GM12873 (cell line): ENCODE data around the gene THEMIS.
A peak's percentile ranks its signal among the peaks of the same experiment; 100 is the strongest.

Source experiments
- CTCF ChIP-seq: IDR thresholded peaks from 2 replicates; pipeline ENCODE4 v1.5.1; 2012; ENCODE audit warnings: low read depth, mild to moderate bottlenecking, moderate library complexity, low read length, control low read depth; ENCODE audit not compliant: insufficient read depth; ENCODE audit errors: missing control alignments

Gene THEMIS

GRCh38 chr6:127761084-127761483, 139.8 kb downstream of the THEMIS start:
- no peak for TF ChIP-seq CTCF

DNA sequence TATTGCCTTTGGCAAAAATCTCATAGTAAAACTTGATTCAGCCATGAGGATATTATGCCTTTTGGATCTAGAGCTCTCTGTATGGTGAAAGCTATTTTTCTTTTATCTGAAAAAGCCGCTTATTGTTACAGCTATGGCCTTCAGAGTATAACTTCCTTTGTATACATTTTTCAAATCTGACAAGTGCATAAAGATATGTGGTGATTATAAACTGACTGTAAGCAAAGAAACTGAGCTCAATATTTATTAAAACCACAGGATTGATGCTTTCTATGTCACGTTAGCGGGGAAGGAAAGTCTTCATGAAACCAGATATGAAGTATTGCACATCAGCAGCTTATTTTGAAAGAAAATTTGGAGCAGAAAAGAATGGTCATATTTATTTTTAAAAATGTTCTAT, 151.8 kb downstream of the THEMIS start:
- TF ChIP-seq CTCF: no peak

GRCh38 chr6:127748290-127748689, 152.6 kb downstream of the THEMIS start:
- TF ChIP-seq CTCF: no peak

GRCh38 chr6:127738423-127738822, 162.4 kb downstream of the THEMIS start:
- no peak for TF ChIP-seq CTCF

GRCh38 chr6:127737768-127738167, 163.1 kb downstream of the THEMIS start:
- no peak for TF ChIP-seq CTCF

GRCh38 chr6:127737009-127737486, 163.8 kb downstream of the THEMIS start:
- peak; percentile 54 for TF ChIP-seq CTCF

GRCh38 chr6:127732927-127733326, 167.9 kb downstream of the THEMIS start:
- no peak for TF ChIP-seq CTCF
